K562 (cell line): Measurements from ENCODE around the gene MOB3C. TPM values are rescaled to one million over a fixed set of nuclear protein-coding genes. Genes with fewer than 3 reads are reported as not detected.

ENCODE experiments used
- ATAC-seq: fragments of 200-7000 bp; cut with Tn5 transposase; 3 replicates; pipeline ENCODE4 v1.9.1; 2020; ENCODE audit warnings: moderate library complexity
- BruUV-seq: library from RNA; stranded (reverse); fragments of 400-500 nt; replicated peaks from 2 replicates; lab custom pipeline; 2021; lab: Mats Ljungman, UMichigan
- CTCF ChIA-PET: fragments of 300-600 bp; formaldehyde crosslinking; extraction: SDS; loops from one replicate; lab custom pipeline; 2021; ENCODE audit warnings: low intra/inter-chr PET ratio; lab: Yijun Ruan, JAX
- POLR2A ChIA-PET: fragments of 300-600, 350-650 bp; sonication (Branson Sonifier 250); formaldehyde crosslinking; extraction: SDS; loops from one replicate; lab custom pipeline; 2021; ENCODE audit warnings: antibody characterized with exemption, inconsistent platforms; lab: Yijun Ruan, JAX
- DNase-seq, 4 experiments: peaks; one replicate each; pipeline versions ENCODE4 v3.0.0 to v3.0.0-alpha.2; 2011 to 2018; ENCODE audit warnings: low spot score in 3 of 4, mixed read lengths in 3 of 4; ENCODE audit errors: extremely low read depth in 1 of 4
- FAIRE-seq: peaks from 2 replicates; lab custom pipeline; 2011; peaks lifted over from hg19 to GRCh38; lab: Jason Lieb, UNC
- H2AFZ ChIP-seq: 2 replicates; pipeline ENCODE4 v1.6.0; 2011; ENCODE audit warnings: low read depth, low read length, control low read depth, inconsistent platforms
- H3K27ac ChIP-seq: fragments of 200-600 bp; 3 replicates; pipeline ENCODE4 v1.8.0; 2011; ENCODE audit warnings: low read depth, mild to moderate bottlenecking, control low read depth, inconsistent platforms, low read length, moderate library complexity, mixed read lengths; ENCODE audit errors: extremely low read depth
- H3K27me3 ChIP-seq, 2 experiments: fragments of 300-600 bp in 1 of 2; 2 replicates in 1 of 2; 3 replicates in 1 of 2; pipeline versions ENCODE4 v1.6.0 to v1.8.0; 2011; ENCODE audit warnings: inconsistent platforms in 2 of 2, low read length in 2 of 2, mild to moderate bottlenecking in 1 of 2, mixed read lengths in 1 of 2, moderate library complexity in 1 of 2; ENCODE audit not compliant: control insufficient read depth in 2 of 2, insufficient read depth in 2 of 2
- H3K36me3 ChIP-seq: fragments of 300-600 bp; 3 replicates; pipeline ENCODE4 v1.8.0; 2011; ENCODE audit warnings: mild to moderate bottlenecking, low read length, inconsistent platforms; ENCODE audit not compliant: control insufficient read depth, insufficient read depth
- H3K4me1 ChIP-seq, 2 experiments: fragments of 200-600 bp in 1 of 2; replicated peaks in 1 of 2; 2 replicates in 1 of 2; 3 replicates in 1 of 2; pipeline versions ENCODE4 v1.5.1 to v1.8.0; 2011; ENCODE audit warnings: inconsistent platforms in 2 of 2, low read length in 2 of 2, mild to moderate bottlenecking in 1 of 2, mixed read lengths in 1 of 2, moderate library complexity in 1 of 2; ENCODE audit not compliant: control insufficient read depth in 2 of 2, insufficient read depth in 2 of 2
- H3K4me2 ChIP-seq: 2 replicates; pipeline ENCODE4 v1.6.1; 2011; ENCODE audit warnings: low read length, control low read depth, inconsistent platforms, mixed read lengths; ENCODE audit not compliant: insufficient read depth
- H3K4me3 ChIP-seq: fragments of 200-600 bp; sonication (generic), shearing (Covaris generic); 2 replicates; pipeline ENCODE4 v1.5.1; 2016; ENCODE audit warnings: control low read depth, inconsistent platforms
- H3K79me2 ChIP-seq: fragments of 200-600 bp; 3 replicates; pipeline ENCODE4 v1.8.0; 2011; ENCODE audit warnings: low read length, inconsistent platforms; ENCODE audit not compliant: control insufficient read depth, insufficient read depth
- H3K9ac ChIP-seq, 2 experiments: 2 replicates each; pipeline versions ENCODE4 v1.6.0 to v1.6.1; 2011; ENCODE audit warnings: low read depth in 2 of 2, low read length in 2 of 2, control low read depth in 1 of 2, inconsistent platforms in 1 of 2, mild to moderate bottlenecking in 1 of 2, mixed read lengths in 1 of 2; ENCODE audit not compliant: insufficient read depth in 1 of 2
- H3K9me1 ChIP-seq: one replicate; pipeline ENCODE4 v1.6.0; 2011; ENCODE audit warnings: inconsistent platforms, mild to moderate bottlenecking, low read length, moderate library complexity; ENCODE audit not compliant: control insufficient read depth, insufficient read depth
- H3K9me3 ChIP-seq: replicated peaks from 2 replicates; pipeline ENCODE4 v1.5.1; 2011; ENCODE audit warnings: low read depth, low read length, inconsistent platforms; ENCODE audit not compliant: control insufficient read depth, insufficient read depth
- H4K20me1 ChIP-seq: replicated peaks from 2 replicates; pipeline ENCODE4 v1.6.1; 2011; ENCODE audit warnings: low read length, inconsistent platforms, mixed read lengths; ENCODE audit not compliant: control insufficient read depth, insufficient read depth
- ZKSCAN1 ChIP-seq: fragments of 150-350 bp; IDR thresholded peaks from 2 replicates; pipeline ENCODE4 v1.6.1; 2016; ENCODE audit warnings: low read depth, low read length
- WGBS: fragments of 100-300 bp; shearing (Covaris generic); methylation state at CpG from one replicate; pipeline ENCODE4 v1.1.6; 2016; ENCODE audit warnings: low coverage, mixed read lengths; ENCODE audit not compliant: insufficient coverage; ENCODE audit errors: missing lambda C conversion rate; 5-methylcytosine and 5-hydroxymethylcytosine counted together
- in situ Hi-C: fragments of 300-500 bp; cut with MboI; formaldehyde crosslinking; loops from 4 replicates; pipeline ENCODE4 v1.15.0; 2018; ENCODE audit warnings: inconsistent platforms, mixed read lengths
- intact Hi-C: fragments of 100-400 bp; cut with micrococcal nuclease; formaldehyde crosslinking; loops from 2 replicates; pipeline ENCODE4 v1.14.2; 2022
- polyA plus RNA-seq, 8 experiments: library from polyadenylated mRNA; depleted of rRNA in 4 of 8; stranded (reverse) in 5 of 8; unstranded in 3 of 8; fragments of >200 nt; fragmentation: Nextera tagmentation in 2 of 8; fragmentation: Illumina TruSeq in 1 of 8; extraction: Ambion mirVana in 2 of 8; extraction: Trizol in 1 of 8; gene quantifications; 2 replicates each; pipeline versions ENCODE4 v1.2.1 to v1.2.3, GENCODE V29; 2011 to 2014; ENCODE audit warnings: inconsistent platforms in 1 of 8, missing spikeins in 1 of 8
- total RNA-seq, 7 experiments: library from RNA; depleted of rRNA in 6 of 7; stranded (reverse); fragments of >200 nt in 6 of 7; fragmentation: Illumina TruSeq in 2 of 7; extraction: Trizol in 2 of 7; gene quantifications; 2 replicates each; pipeline versions ENCODE4 v1.2.1 to v1.2.3, GENCODE V29; 2011 to 2021; ENCODE audit warnings: low replicate concordance in 1 of 7
- TF ChIP-seq, protein P1 (sequence below): sonication (generic); formaldehyde crosslinking; IDR thresholded peaks from 2 replicates; pipeline ENCODE4 v1.8.1; 2022; ENCODE audit warnings: missing genetic modification reagents

MOB3C gene
- total and polyA plus RNA-seq, 9 of the 15 experiments (the other 6 are each of a cell fraction or from before 2014, with no cell fraction given): 1.0 to 7.5 (median 3.7) TPM

GRCh38 chr1:46601257-46602007 lies 15.2 kb downstream of the MOB3C start:
- Histone ChIP-seq H3K27ac (no peak overlapping the region), H2AFZ (no peak overlapping the region), H3K9me1 (no peaks in the 10 kb centered on the region), H3K9ac (no peak overlapping the region), H4K20me1 (no peaks in the 10 kb centered on the region), H3K27me3 (no peaks in the 10 kb centered on the region)
- CTCF ChIA-PET: interaction anchor here (0.5 kb wide), 1 partner anchor 61 kb away, joined by 6 read pairs; no protein-coding TSS in a partner anchor
- intact Hi-C loops: no loop called here
- no TSS peak for BruUV-seq
- WGBS: 75% methylated on average over 3 of the region's 3 CpGs
- peak; percentile 96 for TF ChIP-seq ZKSCAN1
- TF ChIP-seq, protein P1, sequence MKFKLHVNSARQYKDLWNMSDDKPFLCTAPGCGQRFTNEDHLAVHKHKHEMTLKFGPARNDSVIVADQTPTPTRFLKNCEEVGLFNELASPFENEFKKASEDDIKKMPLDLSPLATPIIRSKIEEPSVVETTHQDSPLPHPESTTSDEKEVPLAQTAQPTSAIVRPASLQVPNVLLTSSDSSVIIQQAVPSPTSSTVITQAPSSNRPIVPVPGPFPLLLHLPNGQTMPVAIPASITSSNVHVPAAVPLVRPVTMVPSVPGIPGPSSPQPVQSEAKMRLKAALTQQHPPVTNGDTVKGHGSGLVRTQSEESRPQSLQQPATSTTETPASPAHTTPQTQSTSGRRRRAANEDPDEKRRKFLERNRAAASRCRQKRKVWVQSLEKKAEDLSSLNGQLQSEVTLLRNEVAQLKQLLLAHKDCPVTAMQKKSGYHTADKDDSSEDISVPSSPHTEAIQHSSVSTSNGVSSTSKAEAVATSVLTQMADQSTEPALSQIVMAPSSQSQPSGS: no peak
- TF ChIP-seq, all 486 proteins: peak for 1
- peaks cover 5% of the 10 kb centered on the region; the same call in 1 of the 3 replicates for H3K36me3 ChIP-seq
- H3K79me2 ChIP-seq: peaks cover 16% of the 10 kb centered on the region
- H3K4me3 ChIP-seq: no peak overlapping the region
- H3K4me2 ChIP-seq: no peak overlapping the region
- no peak for FAIRE-seq
- no peak for DNase-seq
- POLR2A ChIA-PET: interaction anchor here (0.6 to 3.4 kb wide), 5 partner anchors 12 to 73 kb away, joined by 3 to 19 read pairs (median 4); partner anchors contain the start of gene MOB3C
- ATAC-seq: no peak
- in situ Hi-C loops: no loop called here
- H3K4me1 ChIP-seq: peaks cover 6 to 29% of the 10 kb centered on the region in 2 experiments
- no peaks in the 10 kb centered on the region for H3K9me3 ChIP-seq
